ENCODE results near the gene ARMC9. TPM values are rescaled to one million over a fixed set of nuclear protein-coding genes. Genes with fewer than 3 reads are reported as not detected.

Gene ARMC9
- total and polyA plus RNA-seq, 2 experiments from 2014 or later, result 22.5 to 23.7 TPM

DNA sequence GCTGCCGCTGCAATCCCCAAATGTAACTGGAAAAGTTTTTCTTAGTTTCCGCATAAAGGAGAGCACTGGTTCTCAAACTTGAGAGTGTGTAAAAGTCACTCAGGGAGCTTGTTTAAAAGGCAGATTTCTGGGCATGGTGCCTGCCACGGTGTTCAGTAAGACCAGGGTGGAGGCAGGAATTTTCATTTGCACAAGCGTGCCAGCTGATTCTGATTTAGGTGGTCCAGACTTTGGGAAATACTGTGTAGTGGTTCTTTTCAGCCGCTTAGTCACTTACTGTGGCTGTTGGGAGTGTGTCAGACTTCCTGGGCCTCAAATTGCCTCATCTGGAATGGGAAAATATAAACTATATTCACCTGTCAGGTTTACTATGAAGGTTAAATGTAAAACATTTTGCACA, 788 bp downstream of the ARMC9 start:
- WGBS (ENCODE audit: low lambda C conversion rate, missing lambda C conversion rate), result 30% methylated on average over 5 of the region's 5 CpGs
- Histone ChIP-seq H3K9me3 (ENCODE audit: low read depth) (no peaks in the 10 kb centered on the region), H3K9me2 (replicated peaks; ENCODE audit: insufficient read depth) (no peaks in the 10 kb centered on the region), H4K20me1 (ENCODE audit: insufficient read depth, poor library complexity, severe bottlenecking) (no peaks in the 10 kb centered on the region), H3K27ac (peak overlapping the region; percentile 82), H3K36me3 (replicated peaks; ENCODE audit: insufficient read depth, low read depth) (no peaks in the 10 kb centered on the region), H3K4me1 (ENCODE audit: insufficient read depth) (peaks cover 7% of the 10 kb centered on the region), H3K4me2 (peak overlapping the region; percentile 85), H3K79me2 (peaks cover 28% of the 10 kb centered on the region), H2AFZ (peak overlapping the region; percentile 87), H3K27me3 (no peaks in the 10 kb centered on the region), H3K4me3 (peak overlapping the region; percentile 68)
- DNase-seq (ENCODE audit: low spot score), result no peak
- TF ChIP-seq, protein P1, sequence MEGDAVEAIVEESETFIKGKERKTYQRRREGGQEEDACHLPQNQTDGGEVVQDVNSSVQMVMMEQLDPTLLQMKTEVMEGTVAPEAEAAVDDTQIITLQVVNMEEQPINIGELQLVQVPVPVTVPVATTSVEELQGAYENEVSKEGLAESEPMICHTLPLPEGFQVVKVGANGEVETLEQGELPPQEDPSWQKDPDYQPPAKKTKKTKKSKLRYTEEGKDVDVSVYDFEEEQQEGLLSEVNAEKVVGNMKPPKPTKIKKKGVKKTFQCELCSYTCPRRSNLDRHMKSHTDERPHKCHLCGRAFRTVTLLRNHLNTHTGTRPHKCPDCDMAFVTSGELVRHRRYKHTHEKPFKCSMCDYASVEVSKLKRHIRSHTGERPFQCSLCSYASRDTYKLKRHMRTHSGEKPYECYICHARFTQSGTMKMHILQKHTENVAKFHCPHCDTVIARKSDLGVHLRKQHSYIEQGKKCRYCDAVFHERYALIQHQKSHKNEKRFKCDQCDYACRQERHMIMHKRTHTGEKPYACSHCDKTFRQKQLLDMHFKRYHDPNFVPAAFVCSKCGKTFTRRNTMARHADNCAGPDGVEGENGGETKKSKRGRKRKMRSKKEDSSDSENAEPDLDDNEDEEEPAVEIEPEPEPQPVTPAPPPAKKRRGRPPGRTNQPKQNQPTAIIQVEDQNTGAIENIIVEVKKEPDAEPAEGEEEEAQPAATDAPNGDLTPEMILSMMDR (IDR thresholded peaks at IDR 0.05; ENCODE audit: poor library complexity), result no peak
- no peak for TF ChIP-seq EZH2phosphoT487 (IDR thresholded peaks at IDR 0.05; ENCODE audit: low read depth, severe bottlenecking, unreplicated experiment)
- TF ChIP-seq EZH2 (IDR thresholded peaks at IDR 0.05; ENCODE audit: borderline replicate concordance), result no peak

DNA sequence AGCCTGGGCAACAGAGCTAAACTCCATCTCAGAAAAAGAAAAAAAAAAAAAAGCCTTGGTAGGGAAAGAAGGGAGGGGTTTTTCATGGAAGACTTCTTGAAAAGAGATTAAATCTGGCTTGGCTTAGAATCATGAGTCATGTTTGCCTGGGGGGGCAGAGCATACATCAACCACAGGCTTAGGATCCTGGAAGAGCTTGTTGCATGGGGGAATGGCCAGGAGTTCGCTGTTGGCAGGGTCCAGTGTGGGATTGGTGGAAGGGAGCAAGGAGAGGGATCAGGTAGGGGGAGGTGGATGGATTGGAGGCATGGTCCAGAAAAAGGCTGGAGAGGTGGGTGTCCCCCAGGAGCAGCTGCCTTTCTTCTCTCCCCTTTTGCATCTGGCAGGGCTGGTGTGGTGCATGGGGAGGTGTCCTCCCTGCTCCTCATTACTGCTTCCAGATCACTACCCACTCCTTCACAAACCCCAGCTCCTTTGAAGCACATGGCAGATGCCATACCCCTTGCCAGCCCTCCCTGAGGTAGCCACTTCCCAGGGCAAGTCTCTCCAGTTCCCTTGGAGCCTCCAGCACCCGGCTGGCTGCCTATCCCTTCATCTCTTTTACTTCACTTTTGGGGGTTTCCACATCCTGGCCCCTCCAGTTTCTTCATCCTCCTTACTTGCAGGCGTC, 2.5 kb downstream of the ARMC9 start:
- H3K4me3 ChIP-seq, result no peak overlapping the region
- H3K27ac ChIP-seq, result no peak overlapping the region
- H2AFZ ChIP-seq, result no peak overlapping the region
- H3K27me3 ChIP-seq, result no peaks in the 10 kb centered on the region
- H3K4me1 ChIP-seq (ENCODE audit: insufficient read depth), result peaks cover 7% of the 10 kb centered on the region
- DNase-seq (ENCODE audit: low spot score), result no peak
- no peaks in the 10 kb centered on the region for H3K36me3 ChIP-seq (replicated peaks; ENCODE audit: insufficient read depth, low read depth)
- H4K20me1 ChIP-seq (ENCODE audit: insufficient read depth, poor library complexity, severe bottlenecking), result no peaks in the 10 kb centered on the region
- TF ChIP-seq, protein P1 (IDR thresholded peaks at IDR 0.05; ENCODE audit: poor library complexity), result no peak
- no peak for TF ChIP-seq EZH2phosphoT487 (IDR thresholded peaks at IDR 0.05; ENCODE audit: low read depth, severe bottlenecking, unreplicated experiment)
- TF ChIP-seq EZH2 (IDR thresholded peaks at IDR 0.05; ENCODE audit: borderline replicate concordance), result no peak
- H3K4me2 ChIP-seq, result no peak overlapping the region
- H3K9me2 ChIP-seq (replicated peaks; ENCODE audit: insufficient read depth), result no peaks in the 10 kb centered on the region
- 87% methylated on average over 3 of the region's 3 CpGs for WGBS (ENCODE audit: low lambda C conversion rate, missing lambda C conversion rate)
- no peaks in the 10 kb centered on the region for H3K9me3 ChIP-seq (ENCODE audit: low read depth)
- H3K79me2 ChIP-seq, result peaks cover 28% of the 10 kb centered on the region

DNA sequence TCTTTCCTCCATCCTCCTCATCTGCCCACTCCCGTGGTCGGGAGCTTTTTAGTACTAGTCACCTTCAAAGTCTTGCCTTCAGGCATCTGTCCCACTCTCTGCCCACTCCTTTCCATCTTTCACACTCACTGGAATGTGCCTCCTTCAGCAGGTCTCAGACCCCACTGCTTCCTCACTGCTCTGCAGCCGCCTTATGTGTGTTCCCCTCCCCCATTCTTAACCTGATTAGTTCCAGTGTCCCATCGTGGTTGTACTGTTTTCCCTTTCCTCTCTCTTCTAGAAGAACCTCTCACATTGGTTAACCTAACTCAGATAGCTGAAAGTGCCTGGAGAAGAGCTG, 3.0 kb downstream of the ARMC9 start:
- Histone ChIP-seq H3K27ac (no peak overlapping the region), H3K4me2 (no peak overlapping the region), H3K79me2 (peaks cover 28% of the 10 kb centered on the region), H3K4me1 (ENCODE audit: insufficient read depth) (peaks cover 7% of the 10 kb centered on the region), H3K9me3 (ENCODE audit: low read depth) (no peaks in the 10 kb centered on the region), H3K4me3 (no peak overlapping the region), H3K36me3 (replicated peaks; ENCODE audit: insufficient read depth, low read depth) (no peaks in the 10 kb centered on the region), H4K20me1 (ENCODE audit: insufficient read depth, poor library complexity, severe bottlenecking) (no peaks in the 10 kb centered on the region), H3K27me3 (no peaks in the 10 kb centered on the region), H3K9me2 (replicated peaks; ENCODE audit: insufficient read depth) (no peaks in the 10 kb centered on the region), H2AFZ (no peak overlapping the region)
- WGBS (ENCODE audit: low lambda C conversion rate, missing lambda C conversion rate), result 55% methylated on average over 4 of the region's 4 CpGs
- DNase-seq (ENCODE audit: low spot score), result no peak
- TF ChIP-seq, protein P1 (IDR thresholded peaks at IDR 0.05; ENCODE audit: poor library complexity), result no peak
- no peak for TF ChIP-seq EZH2 (IDR thresholded peaks at IDR 0.05; ENCODE audit: borderline replicate concordance)
- no peak for TF ChIP-seq EZH2phosphoT487 (IDR thresholded peaks at IDR 0.05; ENCODE audit: low read depth, severe bottlenecking, unreplicated experiment)
